Neutrophil (primary cell): ENCODE measurements around the gene APOBEC4.
A peak's percentile ranks its signal among the peaks of the same experiment; 100 is the strongest.

Experiments
- H3K27ac ChIP-seq: fragments of 200-600 bp; sonication (generic); 2 replicates; pipeline ENCODE4 v1.5.1; 2016; ENCODE audit warnings: mild to moderate bottlenecking, moderate library complexity
- H3K27me3 ChIP-seq: fragments of 200-600 bp; sonication (generic); 2 replicates; pipeline ENCODE4 v1.6.0; 2016; ENCODE audit warnings: mild to moderate bottlenecking
- H3K36me3 ChIP-seq: fragments of 200-600 bp; sonication (generic); 2 replicates; pipeline ENCODE4 v1.5.1; 2017
- H3K4me1 ChIP-seq, 2 experiments: fragments of 200-600 bp in 1 of 2; sonication (generic) in 1 of 2; 1 replicate in 1 of 2; 2 replicates in 1 of 2; pipeline versions ENCODE4 v1.5.1 to v1.6.1; 2013 to 2016; ENCODE audit warnings: low read depth in 1 of 2, low read length in 1 of 2, mild to moderate bottlenecking in 1 of 2, moderate library complexity in 1 of 2; ENCODE audit not compliant: control insufficient read depth in 1 of 2, insufficient read depth in 1 of 2
- H3K4me3 ChIP-seq, 2 experiments: fragments of 200-600 bp in 1 of 2; sonication (generic) in 1 of 2; 1 replicate in 1 of 2; 2 replicates in 1 of 2; pipeline ENCODE4 v1.5.1; 2013 to 2016; ENCODE audit warnings: low read depth in 1 of 2, low read length in 1 of 2, mild to moderate bottlenecking in 1 of 2, moderate library complexity in 1 of 2
- H3K9me3 ChIP-seq: fragments of 200-600 bp; sonication (generic); 2 replicates; pipeline ENCODE4 v1.5.1; 2016
- TF ChIP-seq, protein P1 (sequence below): fragments of 200-600 bp; sonication (generic); IDR thresholded peaks from 2 replicates; pipeline ENCODE4 v1.5.1; 2016; ENCODE audit warnings: antibody characterized with exemption

Gene APOBEC4

DNA sequence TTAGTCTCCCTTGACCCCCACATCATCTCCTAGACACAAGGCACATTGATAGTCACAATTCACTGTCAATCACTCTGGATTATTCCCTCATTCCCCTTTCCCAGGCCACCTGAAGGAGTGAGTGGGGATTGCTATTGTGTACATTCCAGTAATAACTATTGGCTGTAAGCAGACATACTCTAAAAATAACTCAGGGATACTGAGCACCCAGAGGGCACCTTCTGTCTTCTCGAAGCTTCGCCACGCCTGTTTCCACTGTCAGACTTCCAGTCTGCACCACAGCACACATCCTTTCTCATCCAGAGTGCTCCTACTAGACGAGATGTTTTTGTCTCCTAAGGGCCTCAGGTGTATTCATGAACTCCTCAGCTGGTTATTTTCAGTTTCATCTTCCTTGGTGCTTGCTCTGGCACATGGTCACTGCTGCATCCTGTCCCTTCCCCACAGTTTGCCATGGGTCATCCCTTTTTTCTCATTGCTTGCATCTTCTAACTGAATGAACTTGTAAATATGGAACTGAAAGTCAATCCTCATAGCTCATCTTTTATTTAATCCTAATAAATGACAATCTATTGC is 848 bp upstream of the APOBEC4 start:
- Histone ChIP-seq H3K4me3 (no peak overlapping the region), H3K4me1 (peaks cover 44 to 46% of the 10 kb centered on the region in 2 experiments), H3K27me3 (no peaks in the 10 kb centered on the region), H3K9me3 (no peaks in the 10 kb centered on the region), H3K36me3 (no peaks in the 10 kb centered on the region), H3K27ac (peak overlapping the region; percentile 81)
- TF ChIP-seq, protein P1, sequence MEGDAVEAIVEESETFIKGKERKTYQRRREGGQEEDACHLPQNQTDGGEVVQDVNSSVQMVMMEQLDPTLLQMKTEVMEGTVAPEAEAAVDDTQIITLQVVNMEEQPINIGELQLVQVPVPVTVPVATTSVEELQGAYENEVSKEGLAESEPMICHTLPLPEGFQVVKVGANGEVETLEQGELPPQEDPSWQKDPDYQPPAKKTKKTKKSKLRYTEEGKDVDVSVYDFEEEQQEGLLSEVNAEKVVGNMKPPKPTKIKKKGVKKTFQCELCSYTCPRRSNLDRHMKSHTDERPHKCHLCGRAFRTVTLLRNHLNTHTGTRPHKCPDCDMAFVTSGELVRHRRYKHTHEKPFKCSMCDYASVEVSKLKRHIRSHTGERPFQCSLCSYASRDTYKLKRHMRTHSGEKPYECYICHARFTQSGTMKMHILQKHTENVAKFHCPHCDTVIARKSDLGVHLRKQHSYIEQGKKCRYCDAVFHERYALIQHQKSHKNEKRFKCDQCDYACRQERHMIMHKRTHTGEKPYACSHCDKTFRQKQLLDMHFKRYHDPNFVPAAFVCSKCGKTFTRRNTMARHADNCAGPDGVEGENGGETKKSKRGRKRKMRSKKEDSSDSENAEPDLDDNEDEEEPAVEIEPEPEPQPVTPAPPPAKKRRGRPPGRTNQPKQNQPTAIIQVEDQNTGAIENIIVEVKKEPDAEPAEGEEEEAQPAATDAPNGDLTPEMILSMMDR: no peak

GRCh38 chr1:183653462-183653794 is 312 bp upstream of the APOBEC4 start:
- no peak overlapping the region for H3K4me3 ChIP-seq
- H3K27ac ChIP-seq: peak overlapping the region; percentile 81
- H3K27me3 ChIP-seq: no peaks in the 10 kb centered on the region
- H3K9me3 ChIP-seq: no peaks in the 10 kb centered on the region
- peaks cover 44 to 46% of the 10 kb centered on the region in 2 experiments for H3K4me1 ChIP-seq
- H3K36me3 ChIP-seq: no peaks in the 10 kb centered on the region
- TF ChIP-seq, protein P1: no peak

- Histone ChIP-seq H3K9me3 (no peaks in the 10 kb centered on the region), H3K4me3 (no peak overlapping the region), H3K27ac (peak overlapping the region; percentile 81), H3K36me3 (no peaks in the 10 kb centered on the region), H3K4me1 (peaks cover 49 to 50% of the 10 kb centered on the region in 2 experiments), H3K27me3 (no peaks in the 10 kb centered on the region)
- TF ChIP-seq, protein P1: no peak
Measured at GRCh38 chr1:183652107-183652506, 1.0 kb downstream of the APOBEC4 start.

GRCh38 chr1:183651612-183652011 is 1.5 kb downstream of the APOBEC4 start:
- TF ChIP-seq, protein P1: no peak
- H3K9me3 ChIP-seq: no peaks in the 10 kb centered on the region
- peaks cover 54 to 55% of the 10 kb centered on the region in 2 experiments for H3K4me1 ChIP-seq
- no peak overlapping the region for H3K4me3 ChIP-seq
- H3K36me3 ChIP-seq: no peaks in the 10 kb centered on the region
- peak overlapping the region; percentile 81 for H3K27ac ChIP-seq
- H3K27me3 ChIP-seq: no peaks in the 10 kb centered on the region

DNA sequence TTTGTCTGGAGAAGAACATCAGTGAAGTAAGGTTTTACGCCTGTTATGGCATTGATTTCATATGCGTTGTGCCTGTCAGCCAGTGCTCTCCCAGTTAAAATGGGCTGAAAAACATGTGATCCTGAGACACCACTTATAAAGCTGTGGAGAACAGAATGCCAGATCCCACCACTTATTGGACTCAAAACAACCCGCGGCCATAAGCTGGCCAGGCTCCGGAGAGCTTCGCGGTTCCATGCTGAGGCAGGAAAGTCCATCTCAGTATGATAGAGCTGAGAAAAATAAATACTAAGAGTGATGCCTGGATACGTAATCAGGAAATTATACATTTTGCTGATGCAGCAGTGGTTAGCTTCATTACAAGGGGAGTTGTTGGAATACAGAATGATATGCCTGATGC is 5.1 kb downstream of the APOBEC4 start:
- Histone ChIP-seq H3K9me3 (no peaks in the 10 kb centered on the region), H3K27ac (no peak overlapping the region), H3K27me3 (no peaks in the 10 kb centered on the region), H3K4me1 (peaks cover 32 to 36% of the 10 kb centered on the region in 2 experiments), H3K4me3 (no peak overlapping the region), H3K36me3 (no peaks in the 10 kb centered on the region)
- TF ChIP-seq, protein P1: no peak
